Vagina (tissue), 2 donors: ENCODE measurements around the gene SNHG17. TPM values are rescaled to one million over a fixed set of nuclear protein-coding genes. Genes with fewer than 3 reads are reported as not detected.

Experiments used
- DNase-seq, 2 donors: peaks; one replicate each; pipeline ENCODE4 v3.0.0-alpha.2; 2017; ENCODE audit errors: extremely low spot score in 2 of 2
- H3K27ac ChIP-seq: fragments of 200-600 bp; sonication (generic); one replicate; pipeline ENCODE4 v1.5.1; 2019
- H3K27me3 ChIP-seq: fragments of 200-600 bp; sonication (generic); one replicate; pipeline ENCODE4 v1.5.1; 2019
- H3K36me3 ChIP-seq, 2 donors: fragments of 200-600 bp; sonication (generic); one replicate each; pipeline ENCODE4 v1.5.1; 2017 to 2019
- H3K4me1 ChIP-seq: fragments of 200-600 bp; sonication (generic); one replicate; pipeline ENCODE4 v1.5.1; 2019
- H3K4me3 ChIP-seq, 2 donors: fragments of 200-600 bp; sonication (generic); 1 replicate in 1 of 2; 2 replicates in 1 of 2; pipeline ENCODE4 v1.5.1; 2016 to 2019
- H3K9me3 ChIP-seq: fragments of 200-600 bp; sonication (generic); one replicate; pipeline ENCODE4 v1.5.1; 2019
- POLR2A ChIP-seq, 2 donors: fragments of 450-650 bp; IDR thresholded peaks; one replicate each; pipeline ENCODE4 v1.6.1; 2017; ENCODE audit warnings: antibody characterized with exemption in 2 of 2, mild to moderate bottlenecking in 2 of 2, moderate library complexity in 2 of 2
- POLR2AphosphoS5 ChIP-seq, 2 donors: sonication (generic); formaldehyde crosslinking; IDR thresholded peaks; one replicate each; pipeline ENCODE4 v1.9.0; 2017; ENCODE audit warnings: antibody characterized with exemption in 2 of 2, mild to moderate bottlenecking in 2 of 2, low read depth in 1 of 2; ENCODE audit not compliant: insufficient read depth in 1 of 2
- intact Hi-C: fragments of 100-400 bp; cut with DNase I; formaldehyde crosslinking; loops from one replicate; pipeline ENCODE4 v1.15.1; 2023
- total RNA-seq: library from RNA; depleted of rRNA; stranded (reverse); fragments of >200 nt; gene quantifications from one replicate; pipeline ENCODE4 v1.2.3, GENCODE V29; 2016
- TF ChIP-seq, protein P1 (sequence below), 3 experiments: fragments of 450-650 bp in 2 of 3; fragments of 200-600 bp in 1 of 3; sonication (generic) in 1 of 3; IDR thresholded peaks; one replicate each; pipeline ENCODE4 v1.5.1; 2017 to 2019; ENCODE audit warnings: antibody characterized with exemption in 3 of 3, mild to moderate bottlenecking in 2 of 3, moderate library complexity in 2 of 3

SNHG17 gene
- total RNA-seq, 1 donor from 2014 or later: 37.3 TPM

DNA sequence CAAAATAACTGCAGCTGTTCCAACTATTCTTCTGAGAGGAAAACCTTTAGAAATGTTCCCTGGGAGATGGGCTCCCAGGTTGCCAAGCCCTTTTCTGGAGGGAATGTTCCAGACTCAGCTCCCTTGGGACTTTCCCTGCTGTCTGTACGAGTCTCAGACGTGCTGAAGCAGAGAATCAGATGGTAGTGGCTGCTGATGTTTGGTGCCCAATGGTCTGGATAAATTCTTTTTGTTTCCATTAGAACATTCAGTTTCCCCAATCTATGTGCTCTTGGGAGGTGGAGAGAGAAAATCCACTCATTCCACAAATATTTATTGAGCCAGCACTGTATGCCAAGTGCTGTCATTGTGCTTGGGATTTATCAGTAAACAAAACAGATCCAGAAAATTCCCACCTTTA, 40.0 kb downstream of the SNHG17 start:
- no peak overlapping the region for H3K4me3 ChIP-seq
- DNase-seq: no peak
- H3K9me3 ChIP-seq: no peaks in the 10 kb centered on the region
- no peak for TF ChIP-seq POLR2A (IDR thresholded peaks at IDR 0.05)
- TF ChIP-seq POLR2AphosphoS5 (IDR thresholded peaks at IDR 0.05; ENCODE audit: insufficient read depth in 1 of 2, low read depth in 1 of 2): no peak
- TF ChIP-seq, protein P1, sequence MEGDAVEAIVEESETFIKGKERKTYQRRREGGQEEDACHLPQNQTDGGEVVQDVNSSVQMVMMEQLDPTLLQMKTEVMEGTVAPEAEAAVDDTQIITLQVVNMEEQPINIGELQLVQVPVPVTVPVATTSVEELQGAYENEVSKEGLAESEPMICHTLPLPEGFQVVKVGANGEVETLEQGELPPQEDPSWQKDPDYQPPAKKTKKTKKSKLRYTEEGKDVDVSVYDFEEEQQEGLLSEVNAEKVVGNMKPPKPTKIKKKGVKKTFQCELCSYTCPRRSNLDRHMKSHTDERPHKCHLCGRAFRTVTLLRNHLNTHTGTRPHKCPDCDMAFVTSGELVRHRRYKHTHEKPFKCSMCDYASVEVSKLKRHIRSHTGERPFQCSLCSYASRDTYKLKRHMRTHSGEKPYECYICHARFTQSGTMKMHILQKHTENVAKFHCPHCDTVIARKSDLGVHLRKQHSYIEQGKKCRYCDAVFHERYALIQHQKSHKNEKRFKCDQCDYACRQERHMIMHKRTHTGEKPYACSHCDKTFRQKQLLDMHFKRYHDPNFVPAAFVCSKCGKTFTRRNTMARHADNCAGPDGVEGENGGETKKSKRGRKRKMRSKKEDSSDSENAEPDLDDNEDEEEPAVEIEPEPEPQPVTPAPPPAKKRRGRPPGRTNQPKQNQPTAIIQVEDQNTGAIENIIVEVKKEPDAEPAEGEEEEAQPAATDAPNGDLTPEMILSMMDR (IDR thresholded peaks at IDR 0.05): no peak
- H3K27me3 ChIP-seq: no peaks in the 10 kb centered on the region
- peaks cover 17% of the 10 kb centered on the region for H3K4me1 ChIP-seq
- no peaks in the 10 kb centered on the region for H3K36me3 ChIP-seq
- H3K27ac ChIP-seq: no peak overlapping the region
- intact Hi-C loops: no loop called here

DNA sequence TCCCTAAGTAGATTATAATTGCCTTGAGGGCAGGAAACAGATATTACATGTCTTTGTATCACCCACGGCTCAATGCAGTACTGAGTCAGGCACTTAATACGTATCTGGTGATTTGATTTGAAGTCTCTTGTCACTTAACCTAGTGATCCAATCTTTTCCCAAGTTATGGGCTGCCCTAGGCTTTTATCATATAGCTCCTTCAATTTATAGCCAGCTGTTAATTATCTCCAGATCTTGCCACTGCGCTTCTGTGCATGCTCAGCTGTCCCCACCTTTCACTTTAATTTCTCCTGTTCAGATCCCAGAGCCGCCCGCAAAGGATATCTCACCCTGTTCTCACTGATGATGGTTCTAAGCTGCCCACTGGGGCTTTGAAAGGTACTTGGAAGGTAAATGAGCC, 41.9 kb downstream of the SNHG17 start:
- intact Hi-C loops: no loop called here
- Histone ChIP-seq H3K36me3 (no peaks in the 10 kb centered on the region), H3K27ac (no peak overlapping the region), H3K4me3 (no peak overlapping the region), H3K9me3 (no peaks in the 10 kb centered on the region), H3K27me3 (no peaks in the 10 kb centered on the region), H3K4me1 (peaks cover 17% of the 10 kb centered on the region)
- TF ChIP-seq, protein P1 (IDR thresholded peaks at IDR 0.05): no peak
- no peak for TF ChIP-seq POLR2AphosphoS5 (IDR thresholded peaks at IDR 0.05; ENCODE audit: insufficient read depth in 1 of 2, low read depth in 1 of 2)
- no peak for TF ChIP-seq POLR2A (IDR thresholded peaks at IDR 0.05)
- DNase-seq: no peak

DNA sequence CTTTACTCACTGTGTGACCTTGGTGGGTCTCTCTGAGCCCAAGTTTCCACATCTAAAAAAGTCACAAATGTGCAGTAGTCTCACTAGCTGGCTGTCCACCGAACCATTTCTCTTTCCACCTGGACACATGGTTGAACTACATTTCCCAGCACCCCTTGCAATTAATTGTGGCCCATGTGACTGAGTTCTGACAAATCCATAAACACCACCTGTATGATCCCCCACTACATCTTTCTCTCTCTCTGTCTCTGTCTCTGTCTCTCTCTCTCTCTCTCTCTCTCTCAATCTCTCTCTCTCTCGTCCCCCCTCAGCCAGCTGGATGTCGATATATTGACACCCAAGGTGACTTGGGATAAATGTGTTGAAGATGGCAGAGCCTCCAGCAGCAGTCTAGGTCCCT, 42.8 kb downstream of the SNHG17 start:
- no peak overlapping the region for H3K27ac ChIP-seq
- H3K36me3 ChIP-seq: no peaks in the 10 kb centered on the region
- intact Hi-C loops: no loop called here
- TF ChIP-seq, protein P1 (IDR thresholded peaks at IDR 0.05): no peak
- TF ChIP-seq POLR2A (IDR thresholded peaks at IDR 0.05) (no peak), POLR2AphosphoS5 (IDR thresholded peaks at IDR 0.05; ENCODE audit: insufficient read depth in 1 of 2, low read depth in 1 of 2) (no peak)
- H3K9me3 ChIP-seq: no peaks in the 10 kb centered on the region
- H3K4me3 ChIP-seq: no peak overlapping the region
- DNase-seq: no peak
- H3K27me3 ChIP-seq: no peaks in the 10 kb centered on the region
- peaks cover 17% of the 10 kb centered on the region for H3K4me1 ChIP-seq

DNA sequence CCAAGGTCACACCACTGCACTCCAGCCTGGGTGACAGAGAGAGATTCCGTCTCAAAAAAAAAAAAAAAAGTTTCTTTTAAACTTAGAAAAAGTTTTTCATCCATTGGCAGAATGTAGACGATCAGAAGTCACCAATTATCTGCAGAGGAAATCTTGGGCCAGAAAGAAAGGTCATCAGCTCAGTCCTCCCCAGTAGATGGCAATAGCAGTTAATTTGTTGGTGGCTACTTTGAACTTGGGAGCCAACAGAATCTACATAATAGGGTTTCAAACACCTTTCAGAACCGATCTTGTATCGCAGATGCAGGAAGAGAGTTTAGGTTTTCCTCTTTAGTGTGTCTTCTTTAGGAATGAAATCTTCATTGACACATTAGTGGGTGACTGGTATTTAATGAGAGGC, 47.2 kb downstream of the SNHG17 start:
- intact Hi-C loops: no loop called here
- Histone ChIP-seq H3K9me3 (no peaks in the 10 kb centered on the region), H3K4me3 (no peak overlapping the region), H3K36me3 (no peaks in the 10 kb centered on the region), H3K4me1 (no peaks in the 10 kb centered on the region), H3K27ac (no peak overlapping the region), H3K27me3 (no peaks in the 10 kb centered on the region)
- no peak for DNase-seq
- TF ChIP-seq POLR2AphosphoS5 (IDR thresholded peaks at IDR 0.05; ENCODE audit: insufficient read depth in 1 of 2, low read depth in 1 of 2) (no peak), POLR2A (IDR thresholded peaks at IDR 0.05) (no peak)
- TF ChIP-seq, protein P1 (IDR thresholded peaks at IDR 0.05): no peak

DNA sequence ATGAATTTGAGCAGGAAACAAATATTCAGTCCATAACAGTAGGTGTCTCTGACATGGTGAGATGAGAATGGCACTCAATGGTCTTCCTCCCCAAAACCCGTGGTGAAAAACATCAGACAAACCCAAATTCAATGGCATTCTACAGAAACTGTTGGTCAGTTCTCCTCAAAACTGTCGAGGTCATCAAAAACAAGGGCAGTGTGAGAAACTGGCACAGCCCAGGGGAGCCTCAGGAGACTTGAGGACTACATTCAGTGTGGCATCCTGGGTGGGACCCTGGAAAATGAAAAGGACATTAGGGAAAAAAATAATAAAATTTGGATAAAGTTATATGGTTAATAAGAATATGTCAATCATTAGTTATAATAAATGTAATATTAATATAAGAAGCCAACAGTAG, 48.3 kb downstream of the SNHG17 start:
- H3K27me3 ChIP-seq: no peaks in the 10 kb centered on the region
- no peak for DNase-seq
- H3K4me1 ChIP-seq: no peaks in the 10 kb centered on the region
- no peak overlapping the region for H3K27ac ChIP-seq
- intact Hi-C loops: no loop called here
- TF ChIP-seq, protein P1 (IDR thresholded peaks at IDR 0.05): no peak
- TF ChIP-seq POLR2AphosphoS5 (IDR thresholded peaks at IDR 0.05; ENCODE audit: insufficient read depth in 1 of 2, low read depth in 1 of 2) (no peak), POLR2A (IDR thresholded peaks at IDR 0.05) (no peak)
- H3K9me3 ChIP-seq: no peaks in the 10 kb centered on the region
- H3K4me3 ChIP-seq: no peak overlapping the region
- H3K36me3 ChIP-seq: no peaks in the 10 kb centered on the region
